Gastrocnemius medialis (tissue), 4 donors: ENCODE measurements around the gene THEMIS2.

Experiments used
- CTCF ChIP-seq, 5 experiments: fragments of 450-650 bp in 3 of 5; fragments of 200-600 bp in 2 of 5; sonication (generic) in 2 of 5; IDR thresholded peaks in 4 of 5; conservative IDR thresholded peaks in 1 of 5; 1 replicate in 4 of 5; 2 replicates in 1 of 5; pipeline ENCODE4 v1.5.1; 2016 to 2019; ENCODE audit warnings: antibody characterized with exemption in 5 of 5, mild to moderate bottlenecking in 3 of 5, moderate library complexity in 3 of 5
- POLR2A ChIP-seq, 2 donors: fragments of 450-650 bp; IDR thresholded peaks; one replicate each; pipeline ENCODE4 v1.6.1; 2017; ENCODE audit warnings: antibody characterized with exemption in 2 of 2, mild to moderate bottlenecking in 2 of 2, moderate library complexity in 2 of 2

- no peak for TF ChIP-seq CTCF (IDR thresholded peaks at IDR 0.05 in 4 of 5, conservative IDR thresholded peaks at IDR 0.05 in 1 of 5)
- no peak for TF ChIP-seq POLR2A (IDR thresholded peaks at IDR 0.05)
Observed at GRCh38 chr1:27862004-27862403, 10.3 kb upstream of the THEMIS2 start.
